Kidney (tissue), 14 donors: ENCODE results near the gene RHOB. TPM values are rescaled to one million over a fixed set of nuclear protein-coding genes. Genes with fewer than 3 reads are reported as not detected.
A peak's percentile ranks its signal among the peaks of the same experiment; 100 is the strongest.

ENCODE experiments used
- DNase-seq, 5 donors: peaks; one replicate each; pipeline ENCODE4 v3.0.0-alpha.2; 2013 to 2020
- FAIRE-seq: peaks from 2 replicates; lab custom pipeline; 2012; peaks lifted over from hg19 to GRCh38; lab: Jason Lieb, UNC
- H3K27ac ChIP-seq, 2 donors: one replicate each; pipeline ENCODE4 v1.7.0; 2013; ENCODE audit warnings: low read depth in 2 of 2, low read length in 2 of 2, inconsistent platforms in 1 of 2
- H3K27me3 ChIP-seq: one replicate; pipeline ENCODE4 v1.7.1; 2013; ENCODE audit warnings: low read length, inconsistent platforms; ENCODE audit not compliant: control insufficient read depth, insufficient read depth
- H3K36me3 ChIP-seq, 3 donors: one replicate each; pipeline versions ENCODE4 v1.7.0 to v1.7.1; 2013; ENCODE audit warnings: low read length in 3 of 3, control low read depth in 1 of 3, inconsistent platforms in 1 of 3; ENCODE audit not compliant: insufficient read depth in 3 of 3, control insufficient read depth in 2 of 3
- H3K4me1 ChIP-seq, 3 donors: one replicate each; pipeline versions ENCODE4 v1.7.0 to v1.7.1; 2013; ENCODE audit warnings: low read length in 3 of 3, inconsistent platforms in 1 of 3, low read depth in 1 of 3; ENCODE audit not compliant: control insufficient read depth in 2 of 3, insufficient read depth in 2 of 3
- H3K4me3 ChIP-seq, 3 donors: one replicate each; pipeline versions ENCODE4 v1.7.0 to v1.8.1; 2013; ENCODE audit warnings: low read length in 3 of 3, control low read depth in 1 of 3, inconsistent platforms in 1 of 3
- H3K9ac ChIP-seq, 3 donors: one replicate each; pipeline versions ENCODE4 v1.7.0 to v1.7.1; 2013; ENCODE audit warnings: low read length in 3 of 3, control low read depth in 1 of 3, inconsistent platforms in 1 of 3
- H3K9me3 ChIP-seq, 3 donors: one replicate each; pipeline versions ENCODE4 v1.7.0 to v1.7.1; 2013; ENCODE audit warnings: low read length in 3 of 3, control low read depth in 1 of 3, inconsistent platforms in 1 of 3; ENCODE audit not compliant: control insufficient read depth in 2 of 3, insufficient read depth in 1 of 3
- CTCF ChIP-seq: IDR thresholded peaks from 3 replicates; pipeline ENCODE4 v1.5.1; 2012; ENCODE audit warnings: mild to moderate bottlenecking, moderate library complexity, borderline replicate concordance; ENCODE audit not compliant: insufficient read depth; ENCODE audit errors: extremely low read depth
- intact Hi-C: fragments of 100-400 bp; cut with DNase I; formaldehyde crosslinking; loops from one replicate; pipeline ENCODE4 v1.11.1; 2022
- polyA plus RNA-seq: library from polyadenylated mRNA; stranded (reverse); fragments of 350-450 nt; fragmentation: Illumina TruSeq; extraction: RNeasy Lipid Tissue Mini Kit (QIAGEN cat#74804); gene quantifications from one replicate; pipeline ENCODE4 v1.2.3, GENCODE V29; 2014; ENCODE audit warnings: low read depth, low replicate concordance; ENCODE audit not compliant: insufficient read depth
- total RNA-seq: library from RNA; stranded (reverse); fragmentation: NEBNext Ultra II Directional; extraction: Animal tissue kit (Norgen Biotek cat#: 25700); gene quantifications from one replicate; pipeline ENCODE4 v1.2.1, GENCODE V29; 2021
- donor health status: control.
- donor health status: control.
- donor health status: control.
- donor health status: control.
- donor health status: control.
- donor health status: DM: yes; HTN: yes; CAD: no.
- donor health status: Normal renal cell carcinoma (clear cell type).

The RHOB gene
- total and polyA plus RNA-seq, 2 donors from 2014 or later = 241 to 487 TPM

GRCh38 chr2:20483194-20483895 is 36.5 kb downstream of the RHOB start:
- FAIRE-seq (no peak), DNase-seq (peak in 2 of 5 donors; percentile 5 to 28)
- no peak overlapping the region for H3K4me3 ChIP-seq
- H3K27ac ChIP-seq = no peak overlapping the region
- H3K27me3 ChIP-seq = no peaks in the 10 kb centered on the region
- no peak overlapping the region for H3K9ac ChIP-seq
- no peaks in the 10 kb centered on the region for H3K36me3 ChIP-seq
- no peaks in the 10 kb centered on the region for H3K9me3 ChIP-seq
- intact Hi-C loops = no loop called here
- TF ChIP-seq CTCF = no peak
- H3K4me1 ChIP-seq = peaks cover 0 to 8% (median 4%) of the 10 kb centered on the region in 3 donors

- no peak overlapping the region for H3K9ac ChIP-seq
- H3K4me1 ChIP-seq = peaks cover 0 to 11% (median 4%) of the 10 kb centered on the region in 3 donors
- H3K36me3 ChIP-seq = no peaks in the 10 kb centered on the region
- no peaks in the 10 kb centered on the region for H3K27me3 ChIP-seq
- no peak for FAIRE-seq
- no peaks in the 10 kb centered on the region for H3K9me3 ChIP-seq
- TF ChIP-seq CTCF = no peak
- intact Hi-C loops = no loop called here
- H3K4me3 ChIP-seq = no peak overlapping the region
- DNase-seq = peak in 2 of 5 donors; percentile 1 to 19
- no peak overlapping the region for H3K27ac ChIP-seq
Measured at GRCh38 chr2:20484034-20484617, 37.3 kb downstream of the RHOB start.

- H3K4me3 ChIP-seq = no peak overlapping the region
- intact Hi-C loops = no loop called here
- H3K36me3 ChIP-seq = no peaks in the 10 kb centered on the region
- H3K27me3 ChIP-seq = no peaks in the 10 kb centered on the region
- H3K27ac ChIP-seq = no peak overlapping the region
- no peak overlapping the region for H3K9ac ChIP-seq
- FAIRE-seq = no peak
- peak in 1 of 5 donors; percentile 31 for DNase-seq
- TF ChIP-seq CTCF = no peak
- peaks cover 0 to 11% (median 4%) of the 10 kb centered on the region in 3 donors for H3K4me1 ChIP-seq
- no peaks in the 10 kb centered on the region for H3K9me3 ChIP-seq
Measured at GRCh38 chr2:20484810-20485611, 38.1 kb downstream of the RHOB start.
